HepG2 (cell line): ENCODE data around the gene TOX4. TPM values are rescaled to one million over a fixed set of nuclear protein-coding genes. Genes with fewer than 3 reads are reported as not detected.

Source experiments
- ATF7-NPFF ChIP-seq: sonication (generic); formaldehyde crosslinking; IDR thresholded peaks from 2 replicates; pipeline ENCODE4 v1.8.1; 2023; ENCODE audit warnings: mild to moderate bottlenecking, low read depth, missing genetic modification reagents, moderate library complexity
- CBFB ChIP-seq: sonication (generic); formaldehyde crosslinking; IDR thresholded peaks from 2 replicates; pipeline ENCODE4 v1.4.0; 2020; ENCODE audit warnings: missing genetic modification reagents
- CCDC6 ChIP-seq: sonication (generic); formaldehyde crosslinking; IDR thresholded peaks from 2 replicates; pipeline ENCODE4 v1.8.1; 2022; ENCODE audit warnings: mild to moderate bottlenecking, missing genetic modification reagents, moderate library complexity
- DNMT3B ChIP-seq: conservative IDR thresholded peaks from 2 replicates; pipeline ENCODE4 v1.6.1; 2016; ENCODE audit warnings: missing biosample characterization, control low read depth
- E2F5 ChIP-seq: sonication (generic); formaldehyde crosslinking; conservative IDR thresholded peaks from 2 replicates; pipeline ENCODE4 v1.4.0; 2020; ENCODE audit warnings: missing genetic modification reagents
- ERF ChIP-seq: IDR thresholded peaks from 2 replicates; pipeline ENCODE4 v1.6.1; 2018; ENCODE audit warnings: missing biosample characterization, missing genetic modification reagents
- HOXA5 ChIP-seq: sonication (generic); formaldehyde crosslinking; IDR thresholded peaks from 2 replicates; pipeline ENCODE4 v1.4.0; 2020; ENCODE audit warnings: missing genetic modification reagents
- KLF15 ChIP-seq: sonication (generic); formaldehyde crosslinking; IDR thresholded peaks from 2 replicates; pipeline ENCODE4 v1.8.1; 2023; ENCODE audit warnings: borderline replicate concordance, mild to moderate bottlenecking, inconsistent platforms, missing genetic modification reagents, mixed read lengths
- NFIC ChIP-seq: IDR thresholded peaks from 2 replicates; pipeline ENCODE4 v1.6.1; 2012; ENCODE audit warnings: mild to moderate bottlenecking, low read length, inconsistent platforms
- PAXIP1 ChIP-seq: sonication (generic); formaldehyde crosslinking; conservative IDR thresholded peaks from 2 replicates; pipeline ENCODE4 v1.4.0; 2020; ENCODE audit warnings: mild to moderate bottlenecking, missing genetic modification reagents, moderate library complexity
- SNAPC5 ChIP-seq: sonication (generic); formaldehyde crosslinking; IDR thresholded peaks from 2 replicates; pipeline ENCODE4 v1.8.1; 2023; ENCODE audit warnings: mild to moderate bottlenecking, missing genetic modification reagents, borderline replicate concordance
- SOX5 ChIP-seq: IDR thresholded peaks from 2 replicates; pipeline ENCODE4 v1.6.1; 2016; ENCODE audit warnings: borderline replicate concordance
- TCF7L2 ChIP-seq: IDR thresholded peaks from 2 replicates; pipeline ENCODE4 v1.6.1; 2011; ENCODE audit warnings: mild to moderate bottlenecking, low read depth, low read length, moderate library complexity
- ZNF260 ChIP-seq: sonication (generic); formaldehyde crosslinking; IDR thresholded peaks from 2 replicates; pipeline ENCODE4 v1.4.0; 2020; ENCODE audit warnings: missing genetic modification reagents, low read depth, mild to moderate bottlenecking, borderline replicate concordance
- ZNF329 ChIP-seq: sonication (generic); formaldehyde crosslinking; IDR thresholded peaks from 2 replicates; pipeline ENCODE4 v1.9.0; 2021; ENCODE audit warnings: low read depth, mild to moderate bottlenecking, missing genetic modification reagents
- ZNF629 ChIP-seq: sonication (generic); formaldehyde crosslinking; conservative IDR thresholded peaks from 2 replicates; pipeline ENCODE4 v1.5.0; 2020; ENCODE audit warnings: missing genetic modification reagents
- ZNF768 ChIP-seq: sonication (generic); formaldehyde crosslinking; IDR thresholded peaks from 2 replicates; pipeline ENCODE4 v1.4.0; 2020; ENCODE audit warnings: missing genetic modification reagents
- ZNF883 ChIP-seq: sonication (generic); formaldehyde crosslinking; IDR thresholded peaks from 2 replicates; pipeline ENCODE4 v1.5.1; 2020; ENCODE audit warnings: mild to moderate bottlenecking, missing genetic modification reagents; ENCODE audit errors: not compliant biosample characterization
- ZSCAN22 ChIP-seq: sonication (generic); formaldehyde crosslinking; IDR thresholded peaks from 2 replicates; pipeline ENCODE4 v1.4.0; 2020; ENCODE audit warnings: mild to moderate bottlenecking, missing genetic modification reagents
- polyA plus RNA-seq, 8 experiments: library from polyadenylated mRNA; depleted of rRNA in 3 of 8; stranded (reverse) in 7 of 8; unstranded in 1 of 8; fragments of >200 nt; fragmentation: Illumina TruSeq in 4 of 8; extraction: Trizol in 4 of 8; gene quantifications; 2 replicates each; pipeline versions ENCODE4 v1.2.1 to v1.2.3, GENCODE V29; 2011 to 2016; ENCODE audit warnings: low read depth in 4 of 8, missing spikeins in 1 of 8, mixed read lengths in 1 of 8; ENCODE audit not compliant: insufficient read depth in 1 of 8
- total RNA-seq, 5 experiments: library from RNA; depleted of rRNA; stranded (reverse); fragments of >200 nt; fragmentation: Illumina TruSeq; extraction: Trizol; gene quantifications; 2 replicates each; pipeline ENCODE4 v1.2.3, GENCODE V29; 2016; ENCODE audit warnings: low read depth in 1 of 5

Gene TOX4
- total and polyA plus RNA-seq, 2 of the 13 experiments (the other 11 are each of a cell fraction or from before 2014, with no cell fraction given): 71.8 to 163 TPM

GRCh38 chr14:21510735-21511657 lies 34.0 kb downstream of the TOX4 start, which contains the start of gene METTL3 (continued):
- TF ChIP-seq ZNF329 (CRISPR knock-in tag) (peak; percentile 88), E2F5 (CRISPR knock-in tag) (peak; percentile 96), ZSCAN22 (CRISPR knock-in tag) (no peak), ZNF883 (CRISPR knock-in tag) (peak; percentile 98), NFIC (peak; percentile 39; the same call in 1 of the 2 replicates), HOXA5 (CRISPR knock-in tag) (peak; percentile 59), ERF (CRISPR knock-in tag) (peak; percentile 92), KLF15 (0 out of 2 replicates have a peak, but pooled peaks have one; percentile 34), ATF7-NPFF (CRISPR knock-in tag) (peak; percentile 88), PAXIP1 (CRISPR knock-in tag) (peak; percentile 42; the same call in 1 of the 2 replicates), SNAPC5 (CRISPR knock-in tag) (0 out of 2 replicates have a peak, but pooled peaks have one; percentile 53), TCF7L2 (no peak), CBFB (CRISPR knock-in tag) (peak; percentile 85), SOX5 (CRISPR knock-in tag) (peak; percentile 49), ZNF768 (CRISPR knock-in tag) (peak; percentile 77), ZNF260 (CRISPR knock-in tag) (no peak), ZNF629 (CRISPR knock-in tag) (no peak), CCDC6 (CRISPR knock-in tag) (peak; percentile 84; the same call in 1 of the 2 replicates), DNMT3B (0 out of 2 replicates have a peak, but pooled peaks have one; percentile 22)
